ENCODE results near the gene MRPL28.

GRCh38 chr16:347203-347602 lies 23.1 kb downstream of the MRPL28 start:
- TF ChIP-seq POLR2A (IDR thresholded peaks at IDR 0.05) = no peak
- no peak for TF ChIP-seq CTCF (IDR thresholded peaks at IDR 0.05)
- TF ChIP-seq POLR2AphosphoS5 (IDR thresholded peaks at IDR 0.05) = no peak
